A549 (cell line): ENCODE data around the gene DOCK11. TPM values are rescaled to one million over a fixed set of nuclear protein-coding genes. Genes with fewer than 3 reads are reported as not detected.

Source experiments
- ATAC-seq, 2 experiments: fragments of 200-7000 bp in 1 of 2; fragments of >200 bp in 1 of 2; cut with Nextera tagmentation in 1 of 2; cut with Tn5 transposase in 1 of 2; 3 replicates each; pipeline versions ENCODE4 v1.8.0 to v1.9.1; 2018 to 2020; ENCODE audit warnings: mild to moderate bottlenecking in 1 of 2, moderate library complexity in 1 of 2
- CTCF ChIA-PET: fragments of 300-600 bp; sonication (Branson Sonifier 250); formaldehyde crosslinking; extraction: SDS; loops from one replicate; lab custom pipeline; 2021; ENCODE audit warnings: antibody characterized with exemption, inconsistent platforms; lab: Yijun Ruan, JAX
- POLR2A ChIA-PET: fragments of 350-600 bp; formaldehyde crosslinking; extraction: SDS; loops from one replicate; lab custom pipeline; 2021; ENCODE audit warnings: antibody characterized with exemption, inconsistent platforms; lab: Yijun Ruan, JAX
- DNase-seq, 2 experiments: peaks; one replicate each; pipeline versions ENCODE4 v3.0.0 to v3.0.0-alpha.2; 2011 to 2016; ENCODE audit warnings: low read depth in 1 of 2, low spot score in 1 of 2
- FAIRE-seq: peaks from 2 replicates; lab custom pipeline; 2011; peaks lifted over from hg19 to GRCh38; lab: Jason Lieb, UNC
- H3K27ac ChIP-seq, 2 experiments: fragments of >200 bp; sonication (Bioruptor Twin); formaldehyde crosslinking; 3 replicates each; pipeline ENCODE4 v1.5.1; 2016 to 2017
- H3K4me1 ChIP-seq: fragments of >200 bp; sonication (Bioruptor Twin); formaldehyde crosslinking; 3 replicates; pipeline ENCODE4 v1.6.1; 2016
- H3K4me2 ChIP-seq: fragments of >200 bp; sonication (Bioruptor Twin); formaldehyde crosslinking; 3 replicates; pipeline ENCODE4 v1.6.1; 2016
- H3K4me3 ChIP-seq: fragments of >200 bp; sonication (Bioruptor Twin); formaldehyde crosslinking; 3 replicates; pipeline ENCODE4 v1.5.1; 2016
- H3K9me3 ChIP-seq: fragments of >200 bp; sonication (Bioruptor Twin); formaldehyde crosslinking; 3 replicates; pipeline ENCODE4 v1.6.1; 2016
- BHLHE40 ChIP-seq: IDR thresholded peaks from 2 replicates; pipeline ENCODE4 v1.6.1; 2012; ENCODE audit warnings: low read depth, low read length, inconsistent platforms
- CBX2 ChIP-seq: fragments of 200-600 bp; sonication (generic); IDR thresholded peaks from 2 replicates; pipeline ENCODE4 v1.6.1; 2016; ENCODE audit warnings: low read depth, mild to moderate bottlenecking, borderline replicate concordance
- CBX8 ChIP-seq: fragments of 200-600 bp; sonication (generic); IDR thresholded peaks from 2 replicates; pipeline ENCODE4 v1.6.1; 2016
- CHD2 ChIP-seq: fragments of 150-350 bp; IDR thresholded peaks from 2 replicates; pipeline ENCODE4 v1.6.1; 2014; ENCODE audit warnings: low read length; ENCODE audit not compliant: partially characterized antibody
- EP300 ChIP-seq, 2 experiments: fragments of >200 bp; sonication (Bioruptor Twin); formaldehyde crosslinking; IDR thresholded peaks; 2 replicates in 1 of 2; 3 replicates in 1 of 2; pipeline ENCODE4 v1.6.1; 2016 to 2017
- ESRRA ChIP-seq: fragments of 150-350 bp; IDR thresholded peaks from 2 replicates; pipeline ENCODE4 v1.6.1; 2014; ENCODE audit warnings: mild to moderate bottlenecking, low read length, borderline replicate concordance
- FOSL2 ChIP-seq, 2 experiments: fragments of 450-650 bp in 1 of 2; fragments of >200 bp in 1 of 2; sonication (Bioruptor Twin) in 1 of 2; formaldehyde crosslinking; IDR thresholded peaks; 2 replicates each; pipeline versions ENCODE4 v1.5.0 to v1.6.1; 2016 to 2020; ENCODE audit warnings: mild to moderate bottlenecking in 1 of 2, moderate library complexity in 1 of 2
- FOXS1 ChIP-seq: fragments of 250-450 bp; sonication (Bioruptor Pico); IDR thresholded peaks from 2 replicates; pipeline ENCODE4 v1.5.0; 2020; ENCODE audit warnings: mild to moderate bottlenecking, moderate library complexity
- MAFK ChIP-seq: fragments of 450-650 bp; IDR thresholded peaks from 2 replicates; pipeline ENCODE4 v1.6.1; 2014; ENCODE audit not compliant: partially characterized antibody
- MAZ ChIP-seq: fragments of 150-350 bp; IDR thresholded peaks from 2 replicates; pipeline ENCODE4 v1.6.1; 2014; ENCODE audit warnings: antibody characterized with exemption, low read depth, low read length, borderline replicate concordance
- MYC ChIP-seq: IDR thresholded peaks from 2 replicates; pipeline ENCODE4 v1.6.1; 2012; ENCODE audit warnings: mild to moderate bottlenecking, inconsistent platforms, low read length, improper control_type of control experiment, borderline replicate concordance
- POLR2A ChIP-seq: IDR thresholded peaks from 2 replicates; pipeline ENCODE4 v1.6.1; 2012; ENCODE audit warnings: mild to moderate bottlenecking, low read length
- POLR2AphosphoS2 ChIP-seq: conservative IDR thresholded peaks from 2 replicates; pipeline ENCODE4 v1.6.1; 2012; ENCODE audit warnings: low read length, improper control_type of control experiment, inconsistent platforms
- ZC3H11A ChIP-seq: fragments of 450-650 bp; IDR thresholded peaks from 2 replicates; pipeline ENCODE4 v1.6.1; 2014; ENCODE audit warnings: antibody characterized with exemption, mild to moderate bottlenecking
- ZFP36 ChIP-seq: fragments of 450-650 bp; IDR thresholded peaks from 2 replicates; pipeline ENCODE4 v1.6.1; 2014; ENCODE audit warnings: borderline replicate concordance; ENCODE audit not compliant: partially characterized antibody
- ZNF302 ChIP-seq: fragments of 250-450 bp; sonication (Bioruptor Pico); IDR thresholded peaks from 2 replicates; pipeline ENCODE4 v1.9.0; 2021; ENCODE audit warnings: inconsistent platforms, mild to moderate bottlenecking, moderate library complexity
- WGBS: methylation state at CpG from one replicate; pipeline ENCODE4 v1.1.6; 2017; ENCODE audit errors: missing lambda C conversion rate; 5-methylcytosine and 5-hydroxymethylcytosine counted together
- polyA plus RNA-seq, 4 experiments: library from polyadenylated mRNA; depleted of rRNA in 3 of 4; stranded (reverse); fragments of >200 nt; fragmentation: RNase III in 1 of 4; extraction: RNeasy Plus Mini Kit Qiagen cat#74134 plus additional on column Dnase treatment in 1 of 4; gene quantifications; 2 replicates in 3 of 4; 3 replicates in 1 of 4; pipeline ENCODE4 v1.2.3, GENCODE V29; 2011 to 2017
- TF ChIP-seq, protein P1 (sequence below): fragments of 250-450 bp; sonication (Bioruptor Pico); IDR thresholded peaks from 2 replicates; pipeline ENCODE4 v1.5.0; 2021; ENCODE audit warnings: mild to moderate bottlenecking, moderate library complexity, borderline replicate concordance
- TF ChIP-seq, protein P2 (sequence below): fragments of 200-600 bp; sonication (generic); IDR thresholded peaks from 2 replicates; pipeline ENCODE4 v1.6.1; 2016; ENCODE audit warnings: antibody characterized with exemption, mild to moderate bottlenecking, moderate library complexity
- TF ChIP-seq, protein P3 (sequence below): fragments of >200 bp; sonication (Bioruptor Twin); formaldehyde crosslinking; IDR thresholded peaks from 2 replicates; pipeline ENCODE4 v1.6.1; 2016
- TF ChIP-seq, protein P4 (sequence below): fragments of 450-650 bp; IDR thresholded peaks from 2 replicates; pipeline ENCODE4 v1.6.1; 2014; ENCODE audit warnings: antibody characterized with exemption
- TF ChIP-seq, protein P5 (sequence below): IDR thresholded peaks from 2 replicates; pipeline ENCODE4 v1.6.1; 2012

Gene DOCK11
- polyA plus RNA-seq, 2 of the 4 experiments (the other 2 are of a cell fraction), result 5.8 to 9.5 TPM

DNA sequence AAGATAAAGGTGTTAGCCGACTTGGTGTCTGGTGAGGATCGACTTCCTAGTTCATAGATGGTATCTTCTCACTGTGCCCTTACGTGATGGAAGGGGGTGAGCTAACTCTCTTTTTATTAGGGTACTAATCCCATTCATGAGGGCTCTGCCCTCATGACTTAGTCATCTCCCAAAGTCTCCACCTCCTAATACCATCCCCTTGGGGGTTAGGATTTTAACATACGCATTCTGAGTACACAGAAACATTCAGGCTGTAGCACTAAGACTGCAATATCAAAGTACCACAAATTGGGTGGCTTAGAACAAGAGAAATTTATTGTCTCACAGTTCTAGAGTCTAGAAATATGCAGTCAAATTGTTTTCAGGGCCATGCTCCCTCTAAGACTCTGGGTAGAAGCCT is 173.8 kb downstream of the DOCK11 start (continued):
- no peak for TF ChIP-seq MYC
- TF ChIP-seq ZNF302 (CRISPR knock-in tag), result no peak
- TF ChIP-seq BHLHE40, result no peak
- TF ChIP-seq ZFP36, result no peak
- TF ChIP-seq, protein P1, sequence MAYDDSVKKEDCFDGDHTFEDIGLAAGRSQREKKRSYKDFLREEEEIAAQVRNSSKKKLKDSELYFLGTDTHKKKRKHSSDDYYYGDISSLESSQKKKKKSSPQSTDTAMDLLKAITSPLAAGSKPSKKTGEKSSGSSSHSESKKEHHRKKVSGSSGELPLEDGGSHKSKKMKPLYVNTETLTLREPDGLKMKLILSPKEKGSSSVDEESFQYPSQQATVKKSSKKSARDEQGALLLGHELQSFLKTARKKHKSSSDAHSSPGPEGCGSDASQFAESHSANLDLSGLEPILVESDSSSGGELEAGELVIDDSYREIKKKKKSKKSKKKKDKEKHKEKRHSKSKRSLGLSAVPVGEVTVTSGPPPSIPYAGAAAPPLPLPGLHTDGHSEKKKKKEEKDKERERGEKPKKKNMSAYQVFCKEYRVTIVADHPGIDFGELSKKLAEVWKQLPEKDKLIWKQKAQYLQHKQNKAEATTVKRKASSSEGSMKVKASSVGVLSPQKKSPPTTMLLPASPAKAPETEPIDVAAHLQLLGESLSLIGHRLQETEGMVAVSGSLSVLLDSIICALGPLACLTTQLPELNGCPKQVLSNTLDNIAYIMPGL (CRISPR knock-in tag), result no peak
- TF ChIP-seq MAZ, result no peak
- no peak for TF ChIP-seq CBX8
- TF ChIP-seq CHD2, result no peak

DNA sequence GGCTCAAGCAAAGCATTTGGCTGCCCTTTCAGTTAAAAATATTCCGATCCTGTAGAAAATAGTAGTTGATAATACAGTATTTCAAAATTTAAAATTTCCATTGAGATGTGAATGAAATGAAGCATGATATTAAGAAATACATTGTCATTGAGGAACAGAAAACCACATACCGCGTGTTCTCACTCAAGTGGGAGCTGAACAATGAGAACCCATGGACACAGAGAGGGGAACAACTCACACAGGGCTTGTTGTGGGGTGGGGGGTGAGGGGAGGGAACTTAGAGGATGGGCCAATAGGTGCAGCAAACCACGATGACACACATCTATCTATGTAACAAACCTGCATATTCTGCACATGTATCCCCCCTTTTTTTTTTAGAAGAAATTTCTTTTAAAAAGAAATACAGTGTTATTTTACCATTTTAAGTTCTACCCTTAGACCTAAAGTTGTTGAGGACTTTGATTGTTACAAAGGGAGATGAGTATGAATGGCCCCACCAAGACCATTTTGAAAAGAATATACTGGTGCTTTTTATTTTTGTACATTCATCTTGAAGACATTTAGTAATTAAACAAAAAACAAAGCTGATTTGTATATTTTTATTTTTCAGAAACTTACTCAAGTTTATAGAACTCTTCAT is 179.8 kb downstream of the DOCK11 start:
- TF ChIP-seq CHD2, result no peak
- TF ChIP-seq ESRRA, result no peak
- TF ChIP-seq MAZ, result no peak
- no peak for TF ChIP-seq CBX8
- no peak for TF ChIP-seq FOXS1 (CRISPR knock-in tag)
- TF ChIP-seq EP300 (IDR thresholded peaks at IDR 0.05), result no peak
- TF ChIP-seq, protein P2, sequence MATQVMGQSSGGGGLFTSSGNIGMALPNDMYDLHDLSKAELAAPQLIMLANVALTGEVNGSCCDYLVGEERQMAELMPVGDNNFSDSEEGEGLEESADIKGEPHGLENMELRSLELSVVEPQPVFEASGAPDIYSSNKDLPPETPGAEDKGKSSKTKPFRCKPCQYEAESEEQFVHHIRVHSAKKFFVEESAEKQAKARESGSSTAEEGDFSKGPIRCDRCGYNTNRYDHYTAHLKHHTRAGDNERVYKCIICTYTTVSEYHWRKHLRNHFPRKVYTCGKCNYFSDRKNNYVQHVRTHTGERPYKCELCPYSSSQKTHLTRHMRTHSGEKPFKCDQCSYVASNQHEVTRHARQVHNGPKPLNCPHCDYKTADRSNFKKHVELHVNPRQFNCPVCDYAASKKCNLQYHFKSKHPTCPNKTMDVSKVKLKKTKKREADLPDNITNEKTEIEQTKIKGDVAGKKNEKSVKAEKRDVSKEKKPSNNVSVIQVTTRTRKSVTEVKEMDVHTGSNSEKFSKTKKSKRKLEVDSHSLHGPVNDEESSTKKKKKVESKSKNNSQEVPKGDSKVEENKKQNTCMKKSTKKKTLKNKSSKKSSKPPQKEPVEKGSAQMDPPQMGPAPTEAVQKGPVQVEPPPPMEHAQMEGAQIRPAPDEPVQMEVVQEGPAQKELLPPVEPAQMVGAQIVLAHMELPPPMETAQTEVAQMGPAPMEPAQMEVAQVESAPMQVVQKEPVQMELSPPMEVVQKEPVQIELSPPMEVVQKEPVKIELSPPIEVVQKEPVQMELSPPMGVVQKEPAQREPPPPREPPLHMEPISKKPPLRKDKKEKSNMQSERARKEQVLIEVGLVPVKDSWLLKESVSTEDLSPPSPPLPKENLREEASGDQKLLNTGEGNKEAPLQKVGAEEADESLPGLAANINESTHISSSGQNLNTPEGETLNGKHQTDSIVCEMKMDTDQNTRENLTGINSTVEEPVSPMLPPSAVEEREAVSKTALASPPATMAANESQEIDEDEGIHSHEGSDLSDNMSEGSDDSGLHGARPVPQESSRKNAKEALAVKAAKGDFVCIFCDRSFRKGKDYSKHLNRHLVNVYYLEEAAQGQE, result no peak
- TF ChIP-seq ZC3H11A, result no peak
- TF ChIP-seq CBX2, result no peak
- no peak for TF ChIP-seq FOSL2 (IDR thresholded peaks at IDR 0.05)
- TF ChIP-seq FOSL2 (CRISPR knock-in tag; IDR thresholded peaks at IDR 0.05), result no peak
- TF ChIP-seq POLR2A, result no peak
- TF ChIP-seq ZNF302 (CRISPR knock-in tag), result no peak
- TF ChIP-seq, protein P3, sequence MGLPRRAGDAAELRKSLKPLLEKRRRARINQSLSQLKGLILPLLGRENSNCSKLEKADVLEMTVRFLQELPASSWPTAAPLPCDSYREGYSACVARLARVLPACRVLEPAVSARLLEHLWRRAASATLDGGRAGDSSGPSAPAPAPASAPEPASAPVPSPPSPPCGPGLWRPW, result no peak
- TF ChIP-seq, protein P4, sequence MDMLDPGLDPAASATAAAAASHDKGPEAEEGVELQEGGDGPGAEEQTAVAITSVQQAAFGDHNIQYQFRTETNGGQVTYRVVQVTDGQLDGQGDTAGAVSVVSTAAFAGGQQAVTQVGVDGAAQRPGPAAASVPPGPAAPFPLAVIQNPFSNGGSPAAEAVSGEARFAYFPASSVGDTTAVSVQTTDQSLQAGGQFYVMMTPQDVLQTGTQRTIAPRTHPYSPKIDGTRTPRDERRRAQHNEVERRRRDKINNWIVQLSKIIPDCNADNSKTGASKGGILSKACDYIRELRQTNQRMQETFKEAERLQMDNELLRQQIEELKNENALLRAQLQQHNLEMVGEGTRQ, result no peak
- no peak for TF ChIP-seq POLR2AphosphoS2
- TF ChIP-seq, protein P5, sequence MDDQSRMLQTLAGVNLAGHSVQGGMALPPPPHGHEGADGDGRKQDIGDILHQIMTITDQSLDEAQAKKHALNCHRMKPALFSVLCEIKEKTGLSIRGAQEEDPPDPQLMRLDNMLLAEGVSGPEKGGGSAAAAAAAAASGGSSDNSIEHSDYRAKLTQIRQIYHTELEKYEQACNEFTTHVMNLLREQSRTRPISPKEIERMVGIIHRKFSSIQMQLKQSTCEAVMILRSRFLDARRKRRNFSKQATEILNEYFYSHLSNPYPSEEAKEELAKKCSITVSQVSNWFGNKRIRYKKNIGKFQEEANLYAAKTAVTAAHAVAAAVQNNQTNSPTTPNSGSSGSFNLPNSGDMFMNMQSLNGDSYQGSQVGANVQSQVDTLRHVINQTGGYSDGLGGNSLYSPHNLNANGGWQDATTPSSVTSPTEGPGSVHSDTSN, result no peak
- no peak for TF ChIP-seq MAFK
- Histone ChIP-seq H3K4me1 (no peaks in the 10 kb centered on the region), H3K27ac (no peak overlapping the region), H3K4me2 (no peak overlapping the region), H3K9me3 (no peaks in the 10 kb centered on the region), H3K4me3 (no peak overlapping the region)
- FAIRE-seq (no peak), DNase-seq (no peak), ATAC-seq (no peak)
- 93% methylated on average over 4 of the region's 4 CpGs for WGBS
- CTCF ChIA-PET, result interaction anchor here (0.8 to 1.3 kb wide), 2 partner anchors 22 to 132 kb away, joined by 3 read pairs; no protein-coding TSS in a partner anchor
- POLR2A ChIA-PET, result no interaction called here
